GM10248 (cell line): ENCODE measurements around the gene FRMD6.
"Not testable (repeated sequence)": the region's sequence is repeated elsewhere in the genome, so short reads cannot be mapped to it uniquely, and the experiment has no call there.

Source experiments
- CTCF ChIA-PET: fragments of 300-600 bp; sonication (Branson Sonifier 250); formaldehyde crosslinking; extraction: SDS; loops from one replicate; lab custom pipeline; 2021; ENCODE audit warnings: antibody characterized with exemption; lab: Yijun Ruan, JAX
- POLR2A ChIA-PET: fragments of 350-650 bp; sonication (Branson Sonifier 250); formaldehyde crosslinking; extraction: SDS; loops from one replicate; lab custom pipeline; 2020; ENCODE audit warnings: antibody characterized with exemption; lab: Yijun Ruan, JAX
- DNase-seq: peaks from one replicate; pipeline ENCODE4 v3.0.0; 2012; ENCODE audit errors: extremely low spot score
- CTCF ChIP-seq: IDR thresholded peaks from 2 replicates; pipeline ENCODE4 v1.5.1; 2012; ENCODE audit warnings: mild to moderate bottlenecking, low read depth; ENCODE audit errors: extremely low read depth, missing control alignments, control extremely low read depth

The FRMD6 gene

GRCh38 chr14:51624955-51625569, 26.6 kb upstream of the FRMD6 start:
- DNase-seq, result no peak
- POLR2A ChIA-PET, result no interaction called here
- TF ChIP-seq CTCF, result no peak
- CTCF ChIA-PET, result interaction anchor here (1.4 to 1.7 kb wide), 2 partner anchors 10 to 14 kb away, joined by 4 to 7 read pairs; no protein-coding TSS in a partner anchor

GRCh38 chr14:51626185-51626584, 25.5 kb upstream of the FRMD6 start:
- ChIA-PET POLR2A (no interaction called here), CTCF (interaction anchor here (1.4 to 1.7 kb wide), 2 partner anchors 9 to 13 kb away, joined by 4 to 7 read pairs; no protein-coding TSS in a partner anchor)
- no peak for DNase-seq
- no peak for TF ChIP-seq CTCF

GRCh38 chr14:51626788-51627187, 24.9 kb upstream of the FRMD6 start:
- TF ChIP-seq CTCF, result no peak
- DNase-seq, result no peak
- ChIA-PET CTCF (interaction anchor here (1.0 to 1.7 kb wide), 3 partner anchors 8 to 16 kb away, joined by 4 to 7 read pairs (median 4); no protein-coding TSS in a partner anchor), POLR2A (no interaction called here)

- DNase-seq, result no peak
- CTCF ChIA-PET, result interaction anchor here (1.0 kb wide), 1 partner anchor 16 kb away, joined by 4 read pairs; no protein-coding TSS in a partner anchor
- POLR2A ChIA-PET, result no interaction called here
- TF ChIP-seq CTCF, result no peak
These were observed 24.4 kb upstream of the FRMD6 start for GRCh38 chr14:51627313-51627712.

GRCh38 chr14:51628238-51628637, 23.5 kb upstream of the FRMD6 start:
- no peak for DNase-seq
- POLR2A ChIA-PET, result no interaction called here
- no peak for TF ChIP-seq CTCF
- CTCF ChIA-PET, result no interaction called here

GRCh38 chr14:51630987-51631386, 20.7 kb upstream of the FRMD6 start:
- CTCF ChIA-PET, result no interaction called here
- TF ChIP-seq CTCF, result no peak
- POLR2A ChIA-PET, result no interaction called here
- DNase-seq, result no peak

GRCh38 chr14:51633298-51633697, 18.4 kb upstream of the FRMD6 start:
- CTCF ChIA-PET, DNase-seq, POLR2A ChIA-PET: not testable (repeated sequence)
